CMK (cell line): ENCODE results near the gene FAM241B.

Experiments used
- DNase-seq: peaks from one replicate; pipeline ENCODE4 v3.0.0-alpha.2; 2010; ENCODE audit warnings: low read depth

The FAM241B gene

GRCh38 chr10:69629897-69630650 is at the start of gene FAM241B:
TSS of gene FAM241B (plus strand) at chr10:69630247. CDS start at chr10:69631744, 1,497 bp downstream.
- no peak for DNase-seq

- DNase-seq: no peak
These were observed 49.6 kb upstream of the FAM241B start for GRCh38 chr10:69580435-69580834.

GRCh38 chr10:69583106-69583505 is 46.9 kb upstream of the FAM241B start:
- DNase-seq: no peak

GRCh38 chr10:69584624-69585023 is 45.4 kb upstream of the FAM241B start:
- no peak for DNase-seq

- DNase-seq: no peak
These were observed 41.7 kb upstream of the FAM241B start for GRCh38 chr10:69588358-69588757.

GRCh38 chr10:69600761-69601330 is 29.2 kb upstream of the FAM241B start:
- no peak for DNase-seq

- no peak for DNase-seq
These were observed 21.0 kb upstream of the FAM241B start for GRCh38 chr10:69609077-69609476.

- DNase-seq: no peak
These were observed 17.3 kb upstream of the FAM241B start for GRCh38 chr10:69612760-69613159.

- DNase-seq: no peak
These were observed 15.9 kb upstream of the FAM241B start for GRCh38 chr10:69614130-69614529.

- no peak for DNase-seq
These were observed 13.7 kb upstream of the FAM241B start for GRCh38 chr10:69616358-69616757.

GRCh38 chr10:69618746-69619145 is 11.3 kb upstream of the FAM241B start:
- no peak for DNase-seq

- DNase-seq: no peak
These were observed 10.4 kb upstream of the FAM241B start for GRCh38 chr10:69619626-69620025.

GRCh38 chr10:69620625-69621024 is 9.4 kb upstream of the FAM241B start:
- no peak for DNase-seq

- no peak for DNase-seq
These were observed 5.7 kb upstream of the FAM241B start for GRCh38 chr10:69624245-69624786.

GRCh38 chr10:69626826-69627225 is 3.2 kb upstream of the FAM241B start:
- DNase-seq: no peak

- no peak for DNase-seq
These were observed 1.2 kb upstream of the FAM241B start for GRCh38 chr10:69628891-69629290.

- DNase-seq: no peak
These were observed 539 bp upstream of the FAM241B start for GRCh38 chr10:69629519-69629896.

GRCh38 chr10:69630651-69631400 is 779 bp downstream of the FAM241B start:
- DNase-seq: no peak

GRCh38 chr10:69631566-69631965 is 1.5 kb downstream of the FAM241B start:
- DNase-seq: no peak

- DNase-seq: no peak
These were observed 2.6 kb downstream of the FAM241B start for GRCh38 chr10:69632516-69633199.

- no peak for DNase-seq
These were observed 3.9 kb downstream of the FAM241B start for GRCh38 chr10:69633673-69634635.
